ENCODE data around the gene GPC6. TPM values are rescaled to one million over a fixed set of nuclear protein-coding genes. Genes with fewer than 3 reads are reported as not detected.
A peak's percentile ranks its signal among the peaks of the same experiment; 100 is the strongest.

Gene GPC6
- total RNA-seq, 1 donor from 2014 or later, result 63.0 TPM

DNA sequence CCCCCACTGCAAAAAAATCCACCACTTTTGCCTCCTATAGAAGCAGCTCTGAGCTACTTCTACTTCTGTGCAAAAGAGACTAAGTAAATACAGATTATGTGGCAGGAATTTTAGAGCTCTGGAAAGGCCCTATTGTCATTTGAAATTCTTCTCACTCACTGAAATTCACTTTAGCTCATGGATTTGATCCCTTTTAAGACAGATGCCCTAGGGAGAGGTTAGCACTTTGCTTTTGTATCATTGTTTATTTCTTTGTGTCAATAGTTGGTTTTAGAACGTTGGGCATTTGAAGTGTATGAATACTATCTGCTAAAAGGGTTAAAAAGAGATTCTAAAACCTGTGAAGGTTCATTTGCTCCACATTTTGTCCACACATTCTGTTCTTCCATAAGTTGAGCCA is 528.7 kb downstream of the GPC6 start:
- H3K36me3 ChIP-seq (ENCODE audit: insufficient read depth, low read length), result no peaks in the 10 kb centered on the region
- no peak overlapping the region for H3K4me3 ChIP-seq (ENCODE audit: insufficient read depth, low read depth, low read length)
- DNase-seq (ENCODE audit: low read depth) (no peak), FAIRE-seq (no peak)
- no peaks in the 10 kb centered on the region for H3K79me2 ChIP-seq (ENCODE audit: insufficient read depth, low read length)
- no peaks in the 10 kb centered on the region for H3K4me1 ChIP-seq (ENCODE audit: insufficient read depth, low read length)
- H3K27me3 ChIP-seq (ENCODE audit: insufficient read depth, low read length), result no peaks in the 10 kb centered on the region
- no peak overlapping the region for H3K9ac ChIP-seq (ENCODE audit: low read length)
- H3K4me1 Mint-ChIP-seq (ENCODE audit: low read depth, unreplicated experiment), result peaks cover 29% of the 10 kb centered on the region
- H3K9me3 Mint-ChIP-seq (ENCODE audit: unreplicated experiment), result no peaks in the 10 kb centered on the region
- H3K36me3 Mint-ChIP-seq (ENCODE audit: low read depth, unreplicated experiment), result no peaks in the 10 kb centered on the region
- no peak overlapping the region for H3K27ac Mint-ChIP-seq (ENCODE audit: unreplicated experiment)
- H3K4me2 ChIP-seq (ENCODE audit: low read length), result no peak overlapping the region
- H3K27me3 Mint-ChIP-seq (ENCODE audit: low read depth, unreplicated experiment), result no peaks in the 10 kb centered on the region
- H3K27ac ChIP-seq (ENCODE audit: low read depth, low read length), result no peak overlapping the region
- no peak overlapping the region for H2AFZ ChIP-seq (ENCODE audit: low read depth, low read length)
- no peak overlapping the region for H3K4me3 Mint-ChIP-seq (ENCODE audit: unreplicated experiment)
- TF ChIP-seq, protein P1, sequence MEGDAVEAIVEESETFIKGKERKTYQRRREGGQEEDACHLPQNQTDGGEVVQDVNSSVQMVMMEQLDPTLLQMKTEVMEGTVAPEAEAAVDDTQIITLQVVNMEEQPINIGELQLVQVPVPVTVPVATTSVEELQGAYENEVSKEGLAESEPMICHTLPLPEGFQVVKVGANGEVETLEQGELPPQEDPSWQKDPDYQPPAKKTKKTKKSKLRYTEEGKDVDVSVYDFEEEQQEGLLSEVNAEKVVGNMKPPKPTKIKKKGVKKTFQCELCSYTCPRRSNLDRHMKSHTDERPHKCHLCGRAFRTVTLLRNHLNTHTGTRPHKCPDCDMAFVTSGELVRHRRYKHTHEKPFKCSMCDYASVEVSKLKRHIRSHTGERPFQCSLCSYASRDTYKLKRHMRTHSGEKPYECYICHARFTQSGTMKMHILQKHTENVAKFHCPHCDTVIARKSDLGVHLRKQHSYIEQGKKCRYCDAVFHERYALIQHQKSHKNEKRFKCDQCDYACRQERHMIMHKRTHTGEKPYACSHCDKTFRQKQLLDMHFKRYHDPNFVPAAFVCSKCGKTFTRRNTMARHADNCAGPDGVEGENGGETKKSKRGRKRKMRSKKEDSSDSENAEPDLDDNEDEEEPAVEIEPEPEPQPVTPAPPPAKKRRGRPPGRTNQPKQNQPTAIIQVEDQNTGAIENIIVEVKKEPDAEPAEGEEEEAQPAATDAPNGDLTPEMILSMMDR (IDR thresholded peaks at IDR 0.05; ENCODE audit: insufficient read depth, low read depth, low read length), result no peak
- no peak for TF ChIP-seq EZH2 (IDR thresholded peaks at IDR 0.05; ENCODE audit: insufficient read depth, low read length)
- no peaks in the 10 kb centered on the region for H3K9me3 ChIP-seq (ENCODE audit: insufficient read depth, low read depth, low read length)
- no peaks in the 10 kb centered on the region for H4K20me1 ChIP-seq (ENCODE audit: insufficient read depth, low read length)

DNA sequence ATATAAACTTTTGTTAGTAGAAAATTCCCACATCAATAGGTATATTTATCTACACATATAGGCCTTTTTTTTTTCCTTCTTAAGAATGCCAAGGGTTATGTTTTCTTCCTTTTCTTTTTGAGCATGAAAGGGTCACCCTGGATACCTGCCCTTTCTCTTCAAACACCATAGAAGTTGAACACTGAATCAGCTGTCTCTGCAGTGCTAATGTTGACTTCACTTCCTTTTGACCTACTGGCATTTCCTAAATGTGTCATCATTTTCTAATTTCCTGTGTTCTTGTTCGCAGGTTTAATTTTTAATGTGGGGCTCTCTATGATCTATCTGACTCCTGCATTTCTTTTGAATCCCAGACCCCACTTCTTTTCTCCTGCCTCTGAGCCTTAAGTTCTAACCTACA is 532.0 kb downstream of the GPC6 start:
- H3K4me2 ChIP-seq (ENCODE audit: low read length), result peak overlapping the region; percentile 53
- no peak overlapping the region for H3K27ac ChIP-seq (ENCODE audit: low read depth, low read length)
- H4K20me1 ChIP-seq (ENCODE audit: insufficient read depth, low read length), result no peaks in the 10 kb centered on the region
- DNase-seq (ENCODE audit: low read depth) (peak; percentile 29), FAIRE-seq (no peak)
- no peaks in the 10 kb centered on the region for H3K79me2 ChIP-seq (ENCODE audit: insufficient read depth, low read length)
- H3K36me3 ChIP-seq (ENCODE audit: insufficient read depth, low read length), result no peaks in the 10 kb centered on the region
- no peak for TF ChIP-seq EZH2 (IDR thresholded peaks at IDR 0.05; ENCODE audit: insufficient read depth, low read length)
- TF ChIP-seq, protein P1 (IDR thresholded peaks at IDR 0.05; ENCODE audit: insufficient read depth, low read depth, low read length), result no peak
- no peak overlapping the region for H2AFZ ChIP-seq (ENCODE audit: low read depth, low read length)
- H3K9ac ChIP-seq (ENCODE audit: low read length), result no peak overlapping the region
- Mint-ChIP-seq H3K4me3 (ENCODE audit: unreplicated experiment) (no peak overlapping the region), H3K4me1 (ENCODE audit: low read depth, unreplicated experiment) (peaks cover 21% of the 10 kb centered on the region), H3K27me3 (ENCODE audit: low read depth, unreplicated experiment) (no peaks in the 10 kb centered on the region), H3K9me3 (ENCODE audit: unreplicated experiment) (peaks cover 3% of the 10 kb centered on the region), H3K27ac (ENCODE audit: unreplicated experiment) (peak overlapping the region; percentile 90), H3K36me3 (ENCODE audit: low read depth, unreplicated experiment) (no peaks in the 10 kb centered on the region)
- H3K4me3 ChIP-seq (ENCODE audit: insufficient read depth, low read depth, low read length), result no peak overlapping the region
- H3K27me3 ChIP-seq (ENCODE audit: insufficient read depth, low read length), result no peaks in the 10 kb centered on the region
- H3K9me3 ChIP-seq (ENCODE audit: insufficient read depth, low read depth, low read length), result no peaks in the 10 kb centered on the region
- H3K4me1 ChIP-seq (ENCODE audit: insufficient read depth, low read length), result no peaks in the 10 kb centered on the region

DNA sequence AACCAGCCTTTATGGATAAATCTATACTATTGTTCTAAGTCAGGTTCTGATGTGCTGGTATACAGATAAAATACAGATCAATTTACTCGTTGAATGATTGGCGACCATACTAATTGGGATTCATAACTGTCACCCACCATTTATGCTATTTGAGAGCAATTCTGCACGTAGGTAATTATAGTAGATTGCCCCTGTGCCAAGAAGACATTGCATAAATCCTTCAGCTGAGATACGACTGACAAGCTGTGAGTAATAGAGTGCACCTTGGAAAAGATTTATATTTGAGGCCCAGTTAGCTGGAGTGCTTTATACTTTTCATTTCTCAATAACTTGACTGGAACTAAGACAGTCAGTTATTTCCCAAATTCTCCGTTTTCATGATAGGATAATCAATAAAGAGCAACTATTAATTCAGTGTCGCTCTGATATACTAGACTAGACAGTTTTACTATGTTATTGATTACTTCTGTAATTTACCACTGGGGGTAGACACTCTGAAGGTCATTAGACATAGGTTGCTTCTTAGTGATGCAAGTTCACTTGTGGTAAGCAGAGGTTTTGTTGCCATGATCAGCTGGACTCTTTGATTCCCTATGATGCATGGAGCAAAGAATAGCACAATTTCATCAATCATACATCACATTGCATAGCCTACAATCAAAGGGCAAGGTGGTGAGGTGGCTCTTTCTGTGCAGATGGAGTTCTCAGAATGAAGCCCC is 536.3 kb downstream of the GPC6 start:
- Histone ChIP-seq H3K36me3 (ENCODE audit: insufficient read depth, low read length) (no peaks in the 10 kb centered on the region), H3K27ac (ENCODE audit: low read depth, low read length) (no peak overlapping the region), H3K4me3 (ENCODE audit: insufficient read depth, low read depth, low read length) (no peak overlapping the region), H3K4me2 (ENCODE audit: low read length) (no peak overlapping the region), H3K27me3 (ENCODE audit: insufficient read depth, low read length) (no peaks in the 10 kb centered on the region), H3K79me2 (ENCODE audit: insufficient read depth, low read length) (no peaks in the 10 kb centered on the region), H4K20me1 (ENCODE audit: insufficient read depth, low read length) (no peaks in the 10 kb centered on the region), H2AFZ (ENCODE audit: low read depth, low read length) (no peak overlapping the region), H3K9ac (ENCODE audit: low read length) (no peak overlapping the region), H3K9me3 (ENCODE audit: insufficient read depth, low read depth, low read length) (no peaks in the 10 kb centered on the region), H3K4me1 (ENCODE audit: insufficient read depth, low read length) (no peaks in the 10 kb centered on the region)
- Mint-ChIP-seq H3K4me3 (ENCODE audit: unreplicated experiment) (no peak overlapping the region), H3K27me3 (ENCODE audit: low read depth, unreplicated experiment) (no peaks in the 10 kb centered on the region), H3K27ac (ENCODE audit: unreplicated experiment) (no peak overlapping the region), H3K9me3 (ENCODE audit: unreplicated experiment) (peaks cover 3% of the 10 kb centered on the region), H3K36me3 (ENCODE audit: low read depth, unreplicated experiment) (no peaks in the 10 kb centered on the region), H3K4me1 (ENCODE audit: low read depth, unreplicated experiment) (peaks cover 19% of the 10 kb centered on the region)
- TF ChIP-seq EZH2 (IDR thresholded peaks at IDR 0.05; ENCODE audit: insufficient read depth, low read length), result no peak
- TF ChIP-seq, protein P1 (IDR thresholded peaks at IDR 0.05; ENCODE audit: insufficient read depth, low read depth, low read length), result no peak
- FAIRE-seq (no peak), DNase-seq (ENCODE audit: low read depth) (no peak)

Measured in astrocyte (in vitro differentiated cells and primary cell).